Measurements from ENCODE around the gene TRPM5.

TRPM5 gene

DNA sequence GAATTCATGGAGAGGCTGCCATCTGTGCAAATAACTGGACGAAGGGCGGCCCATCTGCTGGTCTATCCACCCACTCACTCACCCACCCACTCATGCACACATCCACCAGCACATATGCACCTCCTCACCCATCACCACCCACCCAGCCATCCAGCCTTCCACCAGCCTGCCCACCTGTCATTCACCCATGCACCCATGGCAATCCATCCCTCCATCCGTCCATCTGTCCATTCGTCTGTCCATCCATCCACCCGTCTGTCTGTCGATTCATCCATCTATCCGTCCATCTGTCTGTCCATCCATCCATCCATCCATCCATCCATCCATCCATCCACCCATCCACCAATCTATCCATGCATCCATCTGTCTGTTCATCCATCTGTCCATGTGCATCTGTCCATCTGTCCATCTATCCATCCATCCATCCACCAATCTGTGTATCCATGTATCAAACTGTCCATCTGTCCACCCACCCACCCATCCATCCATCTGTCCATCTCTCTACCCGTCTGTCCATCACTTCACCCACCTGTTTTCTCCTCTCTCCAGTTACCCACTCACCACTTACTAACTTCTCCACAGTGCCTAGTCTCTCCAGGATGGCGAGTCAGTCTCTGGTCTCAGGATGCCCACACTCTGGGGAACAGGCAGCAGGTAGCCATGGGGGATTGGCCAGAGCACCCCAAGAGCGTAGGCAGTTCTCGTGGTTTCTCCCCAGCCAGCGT lies 8.9 kb downstream of the TRPM5 start:
- DNase-seq: no peak

DNA sequence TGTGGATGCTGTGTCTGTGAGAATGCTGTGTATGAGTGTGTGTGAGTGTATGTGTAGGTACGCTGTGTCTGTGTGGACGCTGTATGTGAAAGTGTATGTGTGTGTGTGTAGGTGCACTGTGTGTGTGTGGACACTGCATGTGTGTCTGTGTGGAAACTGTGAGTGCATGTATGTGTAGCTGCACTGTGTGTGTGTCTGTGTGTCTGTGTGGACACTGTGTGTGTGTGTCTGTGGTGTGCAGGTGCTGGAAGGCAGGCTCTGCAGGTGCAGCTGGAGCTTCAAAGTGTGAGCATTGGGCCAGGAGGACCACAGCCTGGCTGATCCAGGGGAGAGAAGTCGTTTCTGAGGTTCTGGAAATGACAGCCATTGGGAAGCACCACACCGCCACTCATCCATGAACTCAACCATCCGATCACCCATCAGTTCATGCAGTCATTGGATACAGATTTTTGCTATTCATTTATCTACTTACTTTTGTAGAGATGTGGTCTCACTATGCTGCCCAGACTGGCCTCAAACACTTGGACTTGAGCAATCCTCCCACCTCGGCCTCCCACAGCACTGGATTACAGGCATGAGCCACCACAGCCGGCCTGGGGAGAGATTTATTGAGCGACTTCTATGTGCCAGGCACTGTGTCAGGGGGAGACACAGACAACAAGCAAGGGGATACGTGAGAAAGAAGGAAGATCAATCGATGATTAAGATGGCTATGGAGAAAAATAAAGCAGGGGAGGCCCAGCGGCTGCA lies 9.6 kb downstream of the TRPM5 start:
- DNase-seq: no peak

DNA sequence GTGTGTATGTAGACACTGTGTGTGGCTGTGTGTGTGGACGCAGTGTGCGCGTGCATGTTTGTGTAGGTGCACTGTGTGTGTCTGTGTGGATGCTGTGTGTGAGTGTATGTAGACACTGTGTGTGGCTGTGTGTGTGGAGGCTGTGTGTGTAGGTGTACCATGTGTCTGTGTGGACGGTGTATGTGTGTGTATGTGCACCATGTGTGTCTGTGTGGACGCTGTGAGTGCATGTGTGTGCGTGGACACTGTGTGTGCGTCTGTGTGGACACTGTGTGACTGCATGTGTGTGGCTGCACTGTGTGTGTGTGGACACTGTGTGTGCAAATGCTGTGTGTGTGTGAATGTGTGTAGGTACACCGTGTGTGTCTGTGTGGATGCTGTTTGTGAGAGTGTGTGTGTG lies 10.3 kb downstream of the TRPM5 start:
- DNase-seq: no peak

DNA sequence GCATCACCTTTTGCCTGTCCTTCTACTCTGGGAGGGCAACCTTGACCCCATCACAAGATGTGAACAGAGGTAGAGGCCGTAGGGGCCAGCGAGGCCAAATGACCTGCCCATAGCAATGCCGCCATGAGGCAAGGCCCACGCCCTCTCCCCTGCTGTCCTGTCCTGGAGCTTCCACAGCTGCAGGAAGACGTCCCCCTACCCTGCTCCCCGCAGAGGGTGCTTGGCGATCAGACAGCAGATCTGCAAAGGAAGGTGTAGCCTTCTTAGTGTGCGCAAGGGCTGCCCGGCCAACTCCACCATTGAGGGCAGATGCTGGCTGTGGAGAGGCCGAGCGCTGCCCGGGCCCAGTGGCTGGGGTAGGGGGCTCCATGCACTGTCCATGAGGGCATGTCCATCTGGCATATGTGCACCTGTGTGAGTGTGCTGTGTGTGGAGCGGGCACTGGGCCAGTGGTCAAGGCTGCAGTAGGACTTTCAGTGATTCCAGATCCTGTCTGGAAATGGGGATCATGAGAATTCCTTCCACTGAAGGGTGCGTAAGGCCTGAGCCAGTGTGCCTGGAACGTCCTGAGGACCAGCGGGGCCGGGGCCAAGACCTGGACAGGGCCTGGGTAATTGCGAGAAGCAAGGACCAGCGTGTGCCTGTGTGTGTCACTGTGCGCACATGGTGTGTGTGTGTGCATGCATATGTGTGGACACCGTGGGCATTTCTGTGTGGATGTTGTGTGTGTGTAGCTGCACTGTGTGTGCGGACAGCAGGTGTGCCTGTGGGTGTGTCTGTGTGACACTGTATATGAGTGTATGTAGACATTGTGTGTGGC lies 11.0 kb downstream of the TRPM5 start:
- DNase-seq: no peak

DNA sequence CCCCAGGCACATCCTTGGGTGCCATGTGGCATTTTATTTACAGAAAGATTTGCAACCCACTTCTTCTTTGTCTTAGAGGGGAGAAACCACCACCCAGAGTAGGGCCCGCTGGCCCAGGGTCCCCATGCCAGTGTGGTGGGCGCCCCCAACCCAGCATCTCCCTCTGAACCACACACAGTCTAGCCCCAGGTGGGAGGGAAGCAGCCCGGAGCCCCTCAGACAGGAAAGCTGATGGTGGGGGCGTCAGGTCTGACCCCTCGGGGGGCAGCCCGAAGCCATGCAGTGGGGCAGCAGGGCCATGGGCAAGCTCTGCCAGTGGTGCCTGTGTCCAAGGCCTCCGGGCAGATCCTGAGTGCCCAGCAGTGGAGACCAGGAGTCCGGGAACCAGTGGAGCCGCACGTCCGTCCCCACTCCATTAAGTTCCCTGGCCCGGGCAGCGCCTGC lies 11.7 kb downstream of the TRPM5 start:
- DNase-seq: no peak

DNA sequence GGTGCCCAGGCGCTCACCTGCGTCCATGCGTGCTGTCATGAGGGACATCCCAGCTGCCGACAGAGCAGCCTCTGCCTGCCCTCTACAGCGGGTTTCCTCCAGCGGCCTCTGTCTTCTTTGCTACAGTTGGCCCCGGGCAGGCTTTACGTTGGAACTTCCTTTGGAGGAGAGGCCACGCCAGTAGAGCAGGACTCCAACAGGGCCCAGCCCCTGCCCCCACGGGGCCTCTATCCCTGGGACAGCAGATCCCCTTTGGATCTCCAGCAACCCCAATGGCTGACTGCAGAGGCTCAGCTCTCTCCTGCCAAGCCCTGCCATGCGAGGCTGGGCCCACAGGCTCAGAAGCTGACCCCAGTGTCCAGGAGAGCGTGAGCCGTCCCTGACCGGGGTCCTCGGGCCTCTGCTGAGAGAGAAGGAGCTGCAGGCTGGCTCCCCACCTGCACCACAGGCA lies 12.1 kb downstream of the TRPM5 start:
- DNase-seq: no peak

DNA sequence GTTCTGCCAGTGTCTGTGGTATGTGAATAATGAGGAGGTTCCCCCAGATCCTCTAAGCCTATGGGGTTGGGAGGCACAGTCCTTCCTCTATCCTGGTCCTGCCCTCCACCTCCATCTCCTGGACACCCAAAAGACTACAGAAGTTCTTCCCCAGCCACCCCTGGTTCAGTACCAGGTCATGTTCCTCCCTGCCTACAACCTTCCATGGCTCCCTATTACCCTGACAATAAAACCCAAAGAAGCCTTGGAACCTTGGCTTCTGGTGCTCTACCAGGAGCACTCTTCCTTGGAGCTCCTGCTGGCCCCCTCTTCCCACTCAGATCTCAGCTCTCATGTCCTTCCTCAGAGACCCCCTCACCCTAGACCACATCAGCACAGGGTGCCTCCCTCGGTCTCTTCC lies 12.9 kb downstream of the TRPM5 start:
- no peak for DNase-seq

DNA sequence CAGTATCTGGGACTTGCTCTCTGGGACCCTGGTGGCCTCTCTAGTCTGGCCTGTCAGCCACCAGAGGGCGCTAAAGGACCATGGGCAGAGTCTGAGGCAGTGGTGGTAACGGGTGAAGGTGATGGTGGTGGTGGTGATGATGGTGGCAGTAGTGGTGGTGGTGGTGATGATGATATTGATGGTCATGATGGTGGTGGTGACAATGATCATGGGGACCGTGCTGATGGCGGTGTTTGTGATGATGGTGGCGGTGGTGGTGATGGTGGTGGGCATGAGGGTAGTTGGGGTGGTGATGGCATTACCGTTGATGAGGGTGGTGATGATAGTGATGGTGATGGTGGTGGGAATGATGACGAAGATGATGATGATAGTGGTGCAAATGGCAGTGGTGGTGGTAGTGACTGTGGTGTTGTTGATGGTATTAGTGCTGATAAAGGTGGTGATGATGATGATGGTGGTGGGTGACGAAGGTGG lies 16.0 kb downstream of the TRPM5 start:
- DNase-seq: peak; percentile 88

DNA sequence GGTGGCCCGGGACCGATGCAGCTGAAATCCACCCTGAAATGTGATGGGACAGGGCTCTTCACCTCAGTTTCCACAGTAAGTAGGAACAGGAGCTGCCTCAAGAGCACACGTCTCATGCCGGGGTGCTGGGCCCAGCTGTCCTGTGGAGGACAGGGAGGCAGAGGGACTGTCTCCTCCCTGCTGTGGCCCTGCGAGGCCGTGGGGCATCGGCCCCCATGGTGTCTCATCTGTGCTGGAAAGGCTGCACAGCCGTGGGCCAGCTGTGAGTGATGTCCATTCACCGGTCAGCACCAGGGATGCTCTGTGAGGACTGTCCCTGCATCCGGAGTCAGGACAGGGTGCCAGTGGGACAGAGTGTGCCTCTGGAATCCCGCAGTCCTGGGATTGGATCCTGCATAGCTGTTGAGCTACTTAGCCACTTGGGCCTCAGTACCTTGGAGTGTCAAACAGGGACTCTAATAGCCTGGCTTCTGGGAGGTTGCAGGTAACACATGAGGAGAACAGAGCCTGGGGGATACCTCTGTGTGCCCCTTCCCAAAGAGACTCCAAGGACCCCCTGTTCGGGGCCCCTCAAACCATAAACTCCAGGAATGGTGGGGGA lies 16.5 kb downstream of the TRPM5 start:
- no peak for DNase-seq

DNA sequence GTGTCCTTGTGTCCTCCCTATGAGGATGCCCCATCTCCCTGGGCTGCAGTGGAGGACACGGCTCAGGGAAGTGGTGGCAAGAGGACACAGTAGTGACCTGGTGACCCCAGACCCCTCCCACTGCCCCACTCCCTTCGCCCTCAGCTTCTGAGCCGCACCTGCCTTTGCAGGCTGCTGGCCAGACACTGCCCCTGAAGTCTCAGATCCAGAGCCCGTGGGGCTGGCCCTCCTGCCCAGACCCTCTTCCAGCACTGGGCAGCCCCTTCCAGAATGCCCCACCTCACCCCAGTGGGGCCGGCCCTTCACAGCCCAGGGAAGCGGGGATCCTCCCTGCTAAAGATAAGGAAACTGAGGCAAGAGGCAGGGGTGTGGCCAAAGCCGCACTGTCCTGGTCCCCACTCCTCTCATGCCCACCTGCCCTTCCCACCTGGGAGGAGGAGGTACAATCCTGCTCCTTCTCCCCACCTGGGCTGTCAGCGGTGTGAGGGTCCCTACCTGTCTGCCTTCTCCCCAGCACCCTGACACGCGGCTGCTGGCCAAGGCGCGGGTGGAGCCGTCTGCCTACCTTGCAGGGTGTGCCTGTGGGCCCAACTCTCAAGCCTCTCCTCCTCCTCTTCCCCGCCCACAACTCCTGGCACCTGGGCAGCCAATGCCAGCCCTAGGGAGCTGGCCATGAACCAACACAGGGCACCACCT lies 17.3 kb downstream of the TRPM5 start:
- DNase-seq: no peak

DNA sequence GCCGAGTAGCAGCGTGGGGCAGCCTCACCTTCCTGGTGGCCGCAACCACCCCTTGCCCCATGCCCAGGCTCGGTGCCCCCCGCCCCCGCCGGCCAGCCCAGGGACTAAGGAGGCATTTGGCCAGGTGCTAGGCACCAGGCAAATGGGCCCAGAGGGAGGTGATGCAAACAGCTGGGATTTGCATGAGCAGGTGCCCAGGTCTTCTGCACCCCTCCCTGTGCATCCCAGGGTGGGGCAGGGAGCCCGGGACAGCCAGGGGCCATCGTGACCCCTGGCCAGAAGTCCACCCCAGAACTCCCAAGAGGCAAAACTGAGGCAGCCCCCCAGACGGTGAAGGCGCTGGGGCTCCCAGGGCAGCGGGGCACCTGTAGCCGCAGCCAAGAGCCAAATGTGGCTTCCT lies 18.1 kb downstream of the TRPM5 start:
- no peak for DNase-seq

DNA sequence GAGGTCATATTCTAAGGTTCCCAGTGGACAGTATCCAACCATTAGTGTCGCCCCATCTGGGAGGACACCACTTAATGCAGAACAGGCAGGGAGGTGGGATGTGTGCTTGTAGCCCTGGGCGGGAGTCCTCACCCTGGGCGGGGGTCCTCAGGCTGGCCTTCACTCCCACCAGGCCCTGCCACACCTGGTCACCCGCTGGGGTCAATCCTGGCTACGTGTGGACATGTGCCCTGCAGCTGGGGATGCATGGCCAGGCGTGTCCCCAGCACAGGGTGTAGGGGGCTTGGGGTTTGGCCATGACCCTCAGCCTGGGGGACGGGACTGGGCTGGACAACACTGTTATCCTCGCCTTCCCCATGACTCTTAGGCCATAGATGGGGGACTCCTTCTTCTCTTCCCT lies 18.8 kb downstream of the TRPM5 start:
- no peak for DNase-seq

DNA sequence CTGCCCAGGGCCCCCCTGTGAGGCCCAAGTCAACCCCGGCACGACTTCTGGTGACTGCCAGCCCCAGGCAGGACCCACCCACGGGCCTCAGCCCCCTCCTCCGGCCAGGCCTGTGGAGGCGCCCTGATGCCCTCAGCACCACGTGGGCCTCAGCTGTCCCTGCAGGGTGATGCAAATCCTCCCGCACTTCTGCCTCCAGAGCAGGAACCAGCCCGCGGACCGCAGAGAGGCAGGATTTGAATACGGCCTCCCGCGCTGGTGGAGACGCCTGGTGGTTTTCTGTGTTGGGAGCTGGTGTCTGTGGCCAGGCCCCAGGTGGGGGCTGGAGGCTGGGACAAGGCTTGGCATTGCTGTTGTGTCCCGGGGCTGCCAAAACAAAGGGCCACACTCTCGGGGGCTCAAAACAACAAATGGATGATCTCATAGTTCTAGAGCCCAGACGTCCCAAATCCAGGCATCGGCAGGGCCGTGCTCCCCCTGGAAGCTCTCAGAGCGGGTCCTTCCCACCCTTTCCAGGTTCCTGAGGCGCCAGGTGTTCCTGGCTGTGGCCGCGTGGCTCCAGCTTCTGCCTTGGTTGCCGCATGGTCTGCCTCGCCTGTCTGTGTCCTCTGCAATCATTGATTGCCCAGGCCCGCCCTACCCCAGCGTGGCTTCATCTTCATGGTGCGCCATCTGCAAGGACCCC lies 19.4 kb downstream of the TRPM5 start:
- DNase-seq: no peak

DNA sequence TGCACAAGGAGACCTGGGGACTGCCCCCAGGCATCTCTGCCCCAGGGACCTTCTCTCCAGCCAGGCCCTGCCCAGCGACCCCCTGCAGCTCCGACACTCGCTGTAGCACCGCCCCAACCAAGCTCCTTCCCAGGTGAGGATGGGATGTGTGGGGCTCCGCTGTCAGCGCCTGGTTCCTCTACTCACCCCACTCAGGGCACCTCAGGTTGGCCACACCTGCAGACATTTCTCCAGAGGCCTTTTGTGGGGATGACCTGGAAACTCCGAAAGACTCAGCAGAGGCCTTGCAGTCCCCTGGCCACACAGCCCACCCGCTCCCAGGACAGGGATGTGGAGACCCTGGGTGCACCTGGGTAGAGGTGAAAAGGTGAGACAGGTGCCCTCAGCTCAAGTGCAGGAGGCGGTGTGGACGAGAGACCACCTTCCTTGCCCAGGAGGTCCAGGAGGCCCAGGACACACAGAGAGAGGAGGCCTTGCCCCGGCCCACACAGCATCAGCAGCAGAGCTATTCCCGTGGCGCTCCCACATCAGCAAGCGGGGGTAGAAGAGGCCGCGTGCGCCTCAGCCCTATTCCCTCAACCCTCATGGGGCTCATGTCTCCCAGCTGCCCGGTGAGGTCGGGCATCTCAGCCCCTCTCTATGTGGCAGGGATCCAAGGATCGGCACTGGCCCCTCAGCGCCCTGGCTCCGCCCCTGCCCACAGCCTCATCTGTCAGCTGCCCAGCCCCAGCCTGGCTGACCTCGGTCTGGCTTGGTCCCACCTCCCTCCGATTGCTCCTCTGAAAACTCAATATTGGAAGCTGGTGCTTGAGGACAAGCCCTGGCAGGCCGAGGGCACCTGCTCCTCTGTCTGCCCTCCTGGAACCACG lies 20.9 kb downstream of the TRPM5 start:
- no peak for DNase-seq

DNA sequence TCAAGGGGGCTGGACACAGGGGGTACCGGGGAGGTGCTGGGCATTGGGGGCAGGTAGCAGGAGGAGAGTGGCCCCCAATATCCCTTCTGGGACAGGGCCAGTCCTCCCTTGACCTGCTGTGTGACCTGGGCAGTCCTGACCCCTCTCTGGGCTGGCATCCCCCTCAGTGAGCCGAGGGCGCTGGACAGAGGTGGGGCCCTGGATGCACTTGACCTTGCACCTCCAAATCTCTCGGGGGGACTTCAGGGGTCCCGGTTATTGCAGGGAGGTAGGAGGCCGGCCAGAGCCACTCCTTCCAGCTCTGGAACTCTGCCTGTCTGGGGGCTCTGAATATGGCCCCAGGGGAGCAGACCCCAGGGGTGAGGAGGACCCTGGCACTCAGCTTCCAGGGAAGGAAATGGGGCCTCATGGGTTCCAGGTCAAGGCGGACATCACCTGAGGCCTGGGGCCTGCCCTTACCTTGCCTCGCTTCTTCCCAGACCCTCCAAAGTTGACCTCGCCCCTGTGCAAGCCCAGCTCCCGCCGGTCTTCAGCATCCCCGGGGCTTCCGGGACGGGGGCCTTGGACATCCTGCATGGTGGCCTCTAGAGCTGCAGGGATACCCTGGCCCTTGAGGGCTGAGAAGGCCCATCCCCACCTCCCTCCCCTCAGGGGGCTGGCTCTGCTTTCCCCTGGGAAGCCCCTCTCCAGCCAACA lies 21.7 kb downstream of the TRPM5 start:
- no peak for DNase-seq

DNA sequence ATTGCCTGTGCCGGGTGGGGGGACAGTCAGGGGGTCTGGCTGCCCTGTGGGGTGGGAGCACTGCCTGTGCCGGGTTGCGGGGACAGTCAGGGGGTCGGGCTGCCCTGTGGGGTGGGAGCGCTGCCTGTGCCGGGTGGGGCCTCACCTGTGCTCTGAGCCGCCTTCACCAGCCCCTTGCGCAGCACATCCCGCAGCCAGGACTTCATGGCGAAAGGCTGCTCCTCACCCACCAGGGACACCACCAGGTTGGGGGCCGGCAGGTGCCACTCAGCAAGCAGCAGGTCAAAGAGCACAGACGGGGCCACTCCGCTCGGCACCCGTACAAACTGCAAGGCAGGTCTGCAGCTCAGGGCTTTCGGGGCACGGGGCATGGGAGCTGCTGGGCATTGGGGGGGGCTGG lies 22.3 kb downstream of the TRPM5 start:
- DNase-seq: no peak

DNA sequence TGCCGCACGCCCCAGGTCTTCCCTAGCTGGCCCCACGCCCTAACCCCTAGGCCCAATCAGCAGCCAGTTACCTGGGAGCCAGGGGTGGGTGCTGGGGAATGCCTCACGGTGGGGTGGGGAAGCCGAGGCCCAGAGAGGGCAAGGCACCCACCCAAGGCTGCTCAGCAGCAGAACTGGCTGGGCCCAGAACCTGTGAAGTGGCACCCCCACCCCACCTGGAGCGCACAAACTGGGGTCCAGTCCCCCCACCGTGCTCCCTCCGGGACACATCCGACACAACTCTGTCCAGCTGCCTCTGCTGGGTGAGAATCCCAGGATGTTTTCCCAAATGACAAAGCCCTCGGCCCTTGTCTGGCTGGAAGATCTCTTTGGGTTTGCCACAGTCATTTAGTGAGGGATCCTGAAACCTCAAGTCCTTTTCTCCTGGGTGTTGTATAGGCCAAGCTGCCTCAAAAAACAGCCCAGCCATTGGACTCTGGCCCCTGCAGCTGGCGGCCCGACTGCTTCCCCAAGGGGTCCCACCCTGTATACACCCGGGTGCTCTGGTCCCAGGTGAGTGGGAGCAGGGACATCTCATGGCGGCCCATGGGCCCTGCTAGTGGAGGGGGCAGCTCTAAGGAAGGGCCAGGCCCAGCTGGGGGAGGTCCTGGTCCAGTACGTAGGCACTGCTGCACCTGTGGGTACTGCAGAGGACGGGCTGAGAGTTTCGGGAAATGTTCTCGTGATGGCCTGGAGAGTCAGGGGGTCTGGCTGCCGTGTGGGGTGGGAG lies 22.9 kb downstream of the TRPM5 start:
- DNase-seq: no peak

DNA sequence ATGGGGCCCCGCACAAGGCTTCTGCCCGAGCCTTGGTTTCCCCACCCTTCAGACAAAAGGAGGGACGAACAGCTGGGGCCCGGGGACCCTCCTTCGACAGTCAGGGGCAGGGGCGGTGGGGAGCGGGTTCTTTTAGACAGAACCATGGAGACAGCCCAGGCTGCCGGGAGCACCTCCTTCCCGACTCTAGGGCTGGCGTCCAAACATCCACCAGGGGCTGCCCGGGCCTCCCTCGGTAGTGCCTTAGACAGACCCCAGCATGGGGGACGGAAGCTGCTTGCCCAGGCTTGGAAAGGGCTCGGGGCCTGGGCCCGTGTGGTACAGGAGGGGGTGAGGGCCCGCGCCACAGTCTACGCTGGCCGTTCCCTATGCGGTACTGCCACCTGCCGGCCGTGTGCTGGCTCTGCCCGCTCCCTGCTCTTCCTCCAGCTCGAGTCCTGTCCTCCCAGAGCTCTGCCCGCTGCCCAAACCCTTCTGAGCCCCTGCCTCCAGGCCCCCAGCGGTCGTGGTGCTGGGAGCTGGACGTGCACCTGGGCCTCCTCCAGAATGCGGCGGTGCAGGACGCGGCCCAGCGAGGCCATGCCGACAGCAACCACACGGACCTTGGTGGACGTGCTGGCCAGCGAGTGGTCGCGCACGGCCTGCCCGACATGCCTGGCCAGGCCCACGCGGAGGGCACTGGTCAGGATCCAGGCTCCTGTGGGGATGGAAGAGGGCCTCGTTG lies 23.6 kb downstream of the TRPM5 start:
- DNase-seq: peak; percentile 70
